Hindlimb muscle (tissue), 1 donor: ENCODE data around the gene SRBD1. TPM values are rescaled to one million over a fixed set of nuclear protein-coding genes. Genes with fewer than 3 reads are reported as not detected.

Experiments used
- DNase-seq: peaks from one replicate; pipeline ENCODE4 v3.0.0-alpha.2; 2013
- polyA plus RNA-seq: library from polyadenylated mRNA; unstranded; fragments of 120-200 nt; gene quantifications from one replicate; pipeline ENCODE4 v1.2.1, GENCODE V29; 2013; ENCODE audit not compliant: insufficient read length

SRBD1 gene
- polyA plus RNA-seq, 1 donor = 10.6 TPM

GRCh38 chr2:45545943-45546342, 65.1 kb downstream of the SRBD1 start:
- no peak for DNase-seq

- no peak for DNase-seq
These were observed 67.8 kb downstream of the SRBD1 start for GRCh38 chr2:45543257-45543656.

- no peak for DNase-seq
These were observed 69.1 kb downstream of the SRBD1 start for GRCh38 chr2:45542013-45542412.

- DNase-seq = no peak
These were observed 69.6 kb downstream of the SRBD1 start for GRCh38 chr2:45541450-45541849.

GRCh38 chr2:45540942-45541341, 70.1 kb downstream of the SRBD1 start:
- DNase-seq = no peak

- DNase-seq = no peak
These were observed 77.3 kb downstream of the SRBD1 start for GRCh38 chr2:45533771-45534170.

- no peak for DNase-seq
These were observed 78.9 kb downstream of the SRBD1 start for GRCh38 chr2:45532181-45532580.

- no peak for DNase-seq
These were observed 87.1 kb downstream of the SRBD1 start for GRCh38 chr2:45524016-45524415.

- DNase-seq = no peak
These were observed 92.5 kb downstream of the SRBD1 start for GRCh38 chr2:45518546-45518945.

- DNase-seq = no peak
These were observed 100.2 kb downstream of the SRBD1 start for GRCh38 chr2:45510701-45511420.

- no peak for DNase-seq
These were observed 104.3 kb downstream of the SRBD1 start for GRCh38 chr2:45506756-45507155.

- DNase-seq = no peak
These were observed 105.9 kb downstream of the SRBD1 start for GRCh38 chr2:45505138-45505537.

- DNase-seq = no peak
These were observed 112.2 kb downstream of the SRBD1 start for GRCh38 chr2:45498661-45499550.

GRCh38 chr2:45497355-45497754, 113.7 kb downstream of the SRBD1 start:
- DNase-seq = no peak

GRCh38 chr2:45496869-45497268, 114.2 kb downstream of the SRBD1 start:
- DNase-seq = no peak

GRCh38 chr2:45494978-45495293, 116.1 kb downstream of the SRBD1 start:
- no peak for DNase-seq

GRCh38 chr2:45494275-45494977, 116.6 kb downstream of the SRBD1 start:
- peak; percentile 70 for DNase-seq

- DNase-seq = no peak
These were observed 126.1 kb downstream of the SRBD1 start for GRCh38 chr2:45484965-45485364.

GRCh38 chr2:45483997-45484396, 127.1 kb downstream of the SRBD1 start:
- no peak for DNase-seq

- no peak for DNase-seq
These were observed 133.5 kb downstream of the SRBD1 start for GRCh38 chr2:45477546-45477945.

GRCh38 chr2:45470531-45470930, 140.5 kb downstream of the SRBD1 start:
- DNase-seq = peak; percentile 75

GRCh38 chr2:45469314-45470099, 141.6 kb downstream of the SRBD1 start:
- DNase-seq = no peak

- DNase-seq = no peak
These were observed 142.8 kb downstream of the SRBD1 start for GRCh38 chr2:45468279-45468678.
